ENCODE data around the gene RMDN3.

DNA sequence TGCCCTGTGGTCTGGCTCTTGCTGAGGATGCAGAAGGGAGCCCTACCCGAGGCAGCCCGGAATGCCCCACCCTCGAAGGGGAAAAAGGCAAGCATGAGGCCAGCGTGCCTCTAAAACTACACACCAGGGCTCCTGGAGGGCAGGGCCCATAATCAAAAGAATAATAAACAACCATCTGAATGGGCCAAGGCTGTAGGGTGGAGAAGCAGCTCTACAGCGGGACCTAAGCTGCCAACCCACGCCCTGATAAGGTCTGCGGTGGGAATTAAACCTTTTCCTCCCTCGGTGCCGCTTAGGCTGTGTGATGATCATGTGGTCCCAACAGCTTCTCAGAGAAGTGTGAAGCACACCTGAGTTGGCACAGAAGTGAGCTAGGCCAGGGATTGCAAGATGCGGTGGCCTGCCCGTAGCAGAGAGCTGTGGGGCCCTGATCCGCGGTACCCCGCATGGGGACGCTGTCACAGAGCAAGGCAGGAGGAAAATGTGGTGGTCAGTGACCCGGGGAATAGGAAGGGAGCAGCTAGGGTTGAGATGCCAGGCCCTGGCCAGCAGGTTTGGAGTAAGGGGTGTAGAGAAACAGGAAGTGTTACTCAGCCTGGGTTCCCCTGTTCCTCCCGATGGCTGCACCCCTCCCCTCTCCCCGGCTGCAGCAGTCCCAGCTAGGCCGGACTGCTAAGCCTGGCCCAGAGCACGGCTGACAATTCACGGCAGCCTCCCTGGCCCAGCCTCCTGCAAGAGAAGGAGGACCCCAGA, 13.6 kb upstream of the RMDN3 start:
- TF ChIP-seq CTCF (IDR thresholded peaks at IDR 0.05) (no peak), POLR2AphosphoS5 (IDR thresholded peaks at IDR 0.05) (no peak)
